DOHH2 (cell line): ENCODE data around the gene EPG5.

ENCODE experiments used
- EZH2phosphoT487 ChIP-seq: fragments of 200-600 bp; sonication (generic); IDR thresholded peaks from 2 replicates; pipeline ENCODE4 v1.6.1; 2017; ENCODE audit warnings: borderline replicate concordance, mild to moderate bottlenecking, antibody characterized with exemption, low read length, moderate library complexity, mixed read lengths
- TF ChIP-seq, protein P1 (sequence below): fragments of 200-600 bp; sonication (generic); IDR thresholded peaks from one replicate; pipeline ENCODE4 v1.5.1; 2014; ENCODE audit warnings: antibody characterized with exemption, mild to moderate bottlenecking, low read depth, low read length; ENCODE audit not compliant: poor library complexity, severe bottlenecking

DNA sequence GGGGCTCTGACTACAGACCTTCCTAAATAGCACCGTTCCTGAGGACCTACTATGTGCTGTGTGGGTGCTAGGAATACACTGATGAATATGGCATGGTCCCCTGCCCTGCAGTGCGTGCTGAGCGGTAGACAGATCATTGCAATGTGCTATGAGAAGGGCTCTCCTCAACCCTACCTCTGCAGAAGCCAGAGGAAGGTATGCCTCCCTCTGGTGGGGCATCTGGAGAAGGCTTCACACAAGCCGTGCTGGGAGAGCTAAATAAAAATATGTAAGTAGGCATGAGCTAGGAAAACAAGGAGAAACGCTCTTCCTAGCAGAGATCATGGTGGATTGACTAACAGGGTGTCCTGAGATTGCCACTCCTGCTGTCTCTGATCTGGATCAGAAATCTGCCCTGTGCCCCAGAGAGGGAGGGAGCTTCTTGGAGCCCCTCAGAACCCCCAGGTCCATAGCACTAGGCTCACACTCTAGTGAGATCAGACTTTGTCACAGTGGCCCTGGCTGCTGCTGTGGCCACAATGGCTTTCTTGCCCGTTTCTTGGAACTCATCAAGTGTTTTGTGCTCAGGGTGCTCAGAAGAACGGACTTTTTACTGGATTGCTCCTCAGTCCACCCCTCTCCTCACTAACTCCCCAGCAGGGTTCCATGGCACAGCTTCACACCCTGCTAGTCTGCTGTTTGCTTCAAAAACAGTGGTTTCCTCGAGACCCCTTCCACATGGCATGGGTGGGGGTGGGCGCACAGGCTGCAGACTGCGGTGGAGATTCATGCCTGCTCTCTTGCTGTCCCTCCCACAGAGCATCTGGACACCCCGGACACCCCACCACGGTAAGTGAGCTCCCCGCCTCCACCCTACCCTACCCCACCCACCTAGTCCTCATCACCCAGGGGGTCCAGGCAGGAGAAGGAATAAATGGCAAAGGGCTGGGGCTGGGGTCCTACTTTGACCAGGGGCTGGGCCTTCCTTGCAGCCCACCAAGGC, 127.4 kb downstream of the EPG5 start:
- TF ChIP-seq, protein P1, sequence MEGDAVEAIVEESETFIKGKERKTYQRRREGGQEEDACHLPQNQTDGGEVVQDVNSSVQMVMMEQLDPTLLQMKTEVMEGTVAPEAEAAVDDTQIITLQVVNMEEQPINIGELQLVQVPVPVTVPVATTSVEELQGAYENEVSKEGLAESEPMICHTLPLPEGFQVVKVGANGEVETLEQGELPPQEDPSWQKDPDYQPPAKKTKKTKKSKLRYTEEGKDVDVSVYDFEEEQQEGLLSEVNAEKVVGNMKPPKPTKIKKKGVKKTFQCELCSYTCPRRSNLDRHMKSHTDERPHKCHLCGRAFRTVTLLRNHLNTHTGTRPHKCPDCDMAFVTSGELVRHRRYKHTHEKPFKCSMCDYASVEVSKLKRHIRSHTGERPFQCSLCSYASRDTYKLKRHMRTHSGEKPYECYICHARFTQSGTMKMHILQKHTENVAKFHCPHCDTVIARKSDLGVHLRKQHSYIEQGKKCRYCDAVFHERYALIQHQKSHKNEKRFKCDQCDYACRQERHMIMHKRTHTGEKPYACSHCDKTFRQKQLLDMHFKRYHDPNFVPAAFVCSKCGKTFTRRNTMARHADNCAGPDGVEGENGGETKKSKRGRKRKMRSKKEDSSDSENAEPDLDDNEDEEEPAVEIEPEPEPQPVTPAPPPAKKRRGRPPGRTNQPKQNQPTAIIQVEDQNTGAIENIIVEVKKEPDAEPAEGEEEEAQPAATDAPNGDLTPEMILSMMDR: no peak
- TF ChIP-seq EZH2phosphoT487: no peak
